Mucosa of gallbladder (tissue), 1 donor: ENCODE measurements around the gene KCNQ4. TPM values are rescaled to one million over a fixed set of nuclear protein-coding genes. Genes with fewer than 3 reads are reported as not detected.

Source experiments
- DNase-seq: peaks from one replicate; pipeline ENCODE4 v3.0.0-alpha.2; 2020; ENCODE audit warnings: low spot score
- total RNA-seq: library from RNA; stranded (reverse); gene quantifications from one replicate; pipeline ENCODE4 v1.2.1, GENCODE V29; 2021
- donor health status: DM: no; HTN: no; CAD: no.

Gene KCNQ4
- total RNA-seq, 1 donor from 2014 or later = 3.5 TPM

- DNase-seq = no peak
These were observed 104.1 kb downstream of the KCNQ4 start for GRCh38 chr1:40887652-40888051.

Other genes starting within 250 kb of the KCNQ4 start
- gene RIMS3, start 118.1 kb upstream of the KCNQ4 start, total RNA-seq = 4.2 TPM
- 57.0 TPM for gene NFYC, start 92.1 kb upstream of the KCNQ4 start, total RNA-seq
- 86.1 TPM for gene CITED4, start 78.6 kb downstream of the KCNQ4 start, total RNA-seq
- gene CTPS1, start 195.9 kb downstream of the KCNQ4 start, total RNA-seq = 20.4 TPM
- gene SLFNL1, start 237.9 kb downstream of the KCNQ4 start, total RNA-seq = 0.60 TPM